ENCODE results near the gene ANKRD9. TPM values are rescaled to one million over a fixed set of nuclear protein-coding genes. Genes with fewer than 3 reads are reported as not detected.
A peak's percentile ranks its signal among the peaks of the same experiment; 100 is the strongest.

The ANKRD9 gene
- total RNA-seq, 2 donors from 2014 or later, result 36.3 to 56.3 TPM

DNA sequence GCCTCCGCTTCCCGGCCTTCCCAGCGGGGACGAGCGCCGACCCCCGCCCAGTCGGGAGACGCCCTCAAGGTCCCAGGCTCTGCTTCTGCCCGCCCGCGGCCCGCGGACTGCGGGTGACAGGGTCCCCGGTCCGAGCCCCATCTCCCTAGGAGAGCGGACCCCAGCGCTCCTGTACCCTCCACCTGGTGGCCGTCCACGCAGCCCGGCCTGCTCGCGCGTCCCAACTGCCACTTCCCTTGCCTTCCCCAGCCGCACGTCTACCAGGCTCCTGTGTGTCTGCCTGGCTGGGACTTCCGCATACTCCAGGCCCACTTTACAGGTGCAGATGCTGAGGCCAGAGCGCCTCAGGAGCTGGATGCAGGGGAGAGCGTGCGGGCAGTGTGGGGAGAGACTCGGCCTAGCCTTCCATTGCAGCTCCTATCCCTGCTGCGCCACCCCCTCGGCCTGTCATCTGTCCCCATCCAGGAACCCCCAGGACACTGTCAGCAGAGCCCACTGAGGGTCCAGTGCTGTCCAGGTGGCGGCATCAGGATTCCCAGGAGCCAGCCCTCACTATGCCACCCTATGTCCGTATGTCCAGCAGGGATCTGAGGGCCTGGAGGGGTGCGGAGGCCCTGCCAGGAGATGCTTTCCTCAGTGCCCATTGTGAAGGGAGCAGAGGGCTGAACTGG, 8.0 kb upstream of the ANKRD9 start:
- Histone ChIP-seq H3K9me3 (no peaks in the 10 kb centered on the region), H3K4me3 (peak overlapping the region; percentile 92), H3K36me3 (no peaks in the 10 kb centered on the region), H3K27ac (no peak overlapping the region), H3K27me3 (replicated peaks; ENCODE audit: insufficient read depth) (no peaks in the 10 kb centered on the region), H3K4me1 (ENCODE audit: control insufficient read depth in 1 of 2, low read depth in 2 of 2) (peaks cover 0 to 6% of the 10 kb centered on the region in 2 donors)
- DNase-seq (ENCODE audit: low spot score) (no peak), ATAC-seq (ENCODE audit: insufficient number of reproducible peaks, low FRiP score, low read depth) (no peak)
- TF ChIP-seq, protein P1, sequence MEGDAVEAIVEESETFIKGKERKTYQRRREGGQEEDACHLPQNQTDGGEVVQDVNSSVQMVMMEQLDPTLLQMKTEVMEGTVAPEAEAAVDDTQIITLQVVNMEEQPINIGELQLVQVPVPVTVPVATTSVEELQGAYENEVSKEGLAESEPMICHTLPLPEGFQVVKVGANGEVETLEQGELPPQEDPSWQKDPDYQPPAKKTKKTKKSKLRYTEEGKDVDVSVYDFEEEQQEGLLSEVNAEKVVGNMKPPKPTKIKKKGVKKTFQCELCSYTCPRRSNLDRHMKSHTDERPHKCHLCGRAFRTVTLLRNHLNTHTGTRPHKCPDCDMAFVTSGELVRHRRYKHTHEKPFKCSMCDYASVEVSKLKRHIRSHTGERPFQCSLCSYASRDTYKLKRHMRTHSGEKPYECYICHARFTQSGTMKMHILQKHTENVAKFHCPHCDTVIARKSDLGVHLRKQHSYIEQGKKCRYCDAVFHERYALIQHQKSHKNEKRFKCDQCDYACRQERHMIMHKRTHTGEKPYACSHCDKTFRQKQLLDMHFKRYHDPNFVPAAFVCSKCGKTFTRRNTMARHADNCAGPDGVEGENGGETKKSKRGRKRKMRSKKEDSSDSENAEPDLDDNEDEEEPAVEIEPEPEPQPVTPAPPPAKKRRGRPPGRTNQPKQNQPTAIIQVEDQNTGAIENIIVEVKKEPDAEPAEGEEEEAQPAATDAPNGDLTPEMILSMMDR (IDR thresholded peaks at IDR 0.05), result no peak

DNA sequence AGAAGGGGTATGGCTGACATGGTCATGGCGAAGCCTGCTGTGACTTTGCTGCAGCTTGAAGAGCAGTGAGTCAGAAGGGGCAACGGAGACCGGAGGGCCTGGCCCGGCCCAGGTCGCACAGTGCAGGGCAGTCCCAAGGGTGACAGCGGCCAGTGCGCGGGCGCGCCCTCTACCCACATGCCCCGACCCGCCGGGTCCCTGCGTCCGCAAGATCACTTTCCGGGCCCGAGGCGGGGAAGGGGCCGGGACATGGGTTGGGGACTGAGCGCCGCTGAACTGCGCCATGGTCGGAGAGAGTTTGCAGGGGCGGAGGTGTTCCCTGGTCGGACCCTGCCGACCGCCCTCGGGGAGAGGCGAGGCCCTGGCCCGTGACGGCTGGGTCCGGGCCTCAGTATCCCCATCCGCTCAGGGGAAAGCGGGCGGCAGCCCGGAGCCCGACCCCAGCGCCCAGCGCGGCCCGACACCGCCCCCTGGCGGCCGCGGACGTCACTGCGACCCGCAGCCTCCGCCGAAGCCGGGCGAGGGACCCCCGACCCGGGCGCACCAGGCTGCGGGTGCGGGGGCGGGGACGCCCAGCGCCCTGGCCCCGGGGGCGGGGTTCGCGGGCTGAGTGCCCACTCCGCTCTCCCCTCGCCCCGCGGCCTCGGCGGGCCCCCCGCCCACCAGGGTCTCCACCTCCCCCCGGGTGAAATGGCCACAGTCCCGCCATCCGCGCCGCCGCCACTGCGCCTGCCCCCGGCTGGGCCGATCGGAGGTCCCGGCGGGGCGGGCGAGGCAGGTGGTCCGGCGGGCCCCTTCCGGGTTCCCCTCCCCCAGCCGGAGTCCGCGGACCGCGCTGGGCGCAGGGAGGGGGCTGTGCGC, 7.2 kb upstream of the ANKRD9 start:
- DNase-seq (ENCODE audit: low spot score), result no peak
- peak; percentile 62 for ATAC-seq (ENCODE audit: insufficient number of reproducible peaks, low FRiP score, low read depth)
- TF ChIP-seq, protein P1 (IDR thresholded peaks at IDR 0.05), result peak; percentile 85
- Histone ChIP-seq H3K4me3 (peak overlapping the region; percentile 92), H3K9me3 (no peaks in the 10 kb centered on the region), H3K27me3 (replicated peaks; ENCODE audit: insufficient read depth) (no peaks in the 10 kb centered on the region), H3K27ac (no peak overlapping the region), H3K4me1 (ENCODE audit: control insufficient read depth in 1 of 2, low read depth in 2 of 2) (peaks cover 0 to 6% of the 10 kb centered on the region in 2 donors), H3K36me3 (no peaks in the 10 kb centered on the region)

DNA sequence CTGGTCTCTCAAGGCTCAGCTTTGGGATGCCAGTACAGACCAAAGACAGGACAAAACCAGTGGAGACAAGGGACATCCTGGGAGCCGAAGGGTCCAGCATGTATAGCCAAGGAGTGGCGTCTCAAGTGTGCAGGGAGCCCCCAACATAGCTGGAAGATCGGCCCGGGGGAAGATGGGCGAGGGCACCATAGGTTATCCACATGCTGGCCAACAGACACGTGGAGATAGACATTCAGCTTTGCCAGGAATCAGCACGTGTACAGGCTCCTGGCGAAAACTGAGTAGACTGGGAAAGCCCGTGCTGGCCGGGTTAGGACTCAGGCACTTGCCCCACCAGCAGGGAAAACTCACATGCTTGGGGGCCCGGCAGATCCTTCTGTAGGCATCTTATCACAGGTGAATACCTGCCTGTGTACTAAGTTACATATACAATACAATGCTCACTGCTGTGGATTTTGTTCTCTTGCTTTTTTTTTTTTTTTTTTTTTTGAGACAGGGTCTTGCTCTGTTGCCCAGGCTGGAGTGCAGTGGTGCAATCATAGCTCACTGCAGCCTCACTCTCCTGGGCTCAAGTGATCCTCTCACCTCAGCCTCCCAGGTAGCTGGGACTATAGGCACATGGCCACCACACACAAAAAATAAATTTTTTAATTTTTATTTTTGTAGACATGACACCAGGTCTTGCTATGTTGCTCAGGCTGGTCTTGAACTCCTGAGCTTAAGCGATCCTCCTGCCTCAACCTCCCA, 5.6 kb upstream of the ANKRD9 start:
- no peak for DNase-seq (ENCODE audit: low spot score)
- Histone ChIP-seq H3K27ac (no peak overlapping the region), H3K27me3 (replicated peaks; ENCODE audit: insufficient read depth) (no peaks in the 10 kb centered on the region), H3K4me3 (no peak overlapping the region), H3K9me3 (no peaks in the 10 kb centered on the region), H3K4me1 (ENCODE audit: control insufficient read depth in 1 of 2, low read depth in 2 of 2) (peaks cover 0 to 15% of the 10 kb centered on the region in 2 donors), H3K36me3 (no peaks in the 10 kb centered on the region)
- no peak for ATAC-seq (ENCODE audit: insufficient number of reproducible peaks, low FRiP score, low read depth)
- TF ChIP-seq, protein P1 (IDR thresholded peaks at IDR 0.05), result no peak

DNA sequence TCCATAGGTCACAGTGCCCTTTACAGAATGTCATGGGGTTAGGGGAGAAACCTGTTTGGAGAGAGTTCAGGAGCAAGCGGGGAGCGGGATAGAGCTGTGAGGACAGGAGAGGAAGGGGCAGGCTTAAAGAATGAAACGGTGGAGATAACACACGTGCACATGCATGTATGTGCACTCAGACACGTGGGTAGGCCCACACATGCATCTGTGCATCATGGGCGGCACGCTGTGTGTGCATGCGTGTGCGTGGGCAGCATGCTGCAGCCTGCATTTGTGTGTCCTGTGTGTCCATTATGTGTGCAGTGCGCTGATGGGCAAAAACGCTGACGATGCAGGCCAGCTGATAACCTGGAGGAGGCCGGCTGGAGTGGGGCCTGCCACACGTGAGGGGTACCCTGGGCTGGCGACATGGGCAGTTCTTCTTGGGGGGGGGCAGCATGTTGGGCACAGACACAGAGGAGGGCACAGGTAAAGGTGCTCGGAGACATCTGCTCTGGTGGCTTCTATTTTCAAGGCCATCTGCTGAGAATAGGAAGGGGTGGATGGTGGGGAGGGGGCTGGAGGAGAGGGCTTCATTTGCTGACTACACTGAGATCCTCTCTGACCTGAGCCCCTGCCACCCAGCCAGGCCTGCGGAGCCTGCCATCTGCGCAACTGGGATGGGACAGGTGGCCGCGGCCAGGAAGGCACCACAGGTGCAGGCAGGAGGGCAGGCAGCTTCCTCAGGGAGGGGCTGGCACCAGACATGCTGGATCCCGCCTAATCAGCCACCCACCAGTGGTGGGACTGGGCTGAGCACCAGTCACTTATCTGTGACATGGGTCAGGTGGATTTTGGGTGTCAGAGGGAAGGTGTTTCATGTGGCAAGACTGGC, 4.6 kb upstream of the ANKRD9 start:
- Histone ChIP-seq H3K4me3 (no peak overlapping the region), H3K4me1 (ENCODE audit: control insufficient read depth in 1 of 2, low read depth in 2 of 2) (peaks cover 0 to 16% of the 10 kb centered on the region in 2 donors), H3K27ac (no peak overlapping the region), H3K27me3 (replicated peaks; ENCODE audit: insufficient read depth) (no peaks in the 10 kb centered on the region), H3K36me3 (no peaks in the 10 kb centered on the region), H3K9me3 (no peaks in the 10 kb centered on the region)
- DNase-seq (ENCODE audit: low spot score) (no peak), ATAC-seq (ENCODE audit: insufficient number of reproducible peaks, low FRiP score, low read depth) (no peak)
- TF ChIP-seq, protein P1 (IDR thresholded peaks at IDR 0.05), result no peak

Data from thoracic aorta (tissue), 2 donors.